HG03045 (cell line): ENCODE results near the gene DENND11.

ENCODE experiments used
- ATAC-seq: cut with Tn5 transposase; IDR thresholded peaks from one replicate; pipeline ENCODE4 v1.9.1; 2021; ENCODE audit warnings: mild to moderate bottlenecking, moderate library complexity; ENCODE audit not compliant: unreplicated experiment

The DENND11 gene, protein sequence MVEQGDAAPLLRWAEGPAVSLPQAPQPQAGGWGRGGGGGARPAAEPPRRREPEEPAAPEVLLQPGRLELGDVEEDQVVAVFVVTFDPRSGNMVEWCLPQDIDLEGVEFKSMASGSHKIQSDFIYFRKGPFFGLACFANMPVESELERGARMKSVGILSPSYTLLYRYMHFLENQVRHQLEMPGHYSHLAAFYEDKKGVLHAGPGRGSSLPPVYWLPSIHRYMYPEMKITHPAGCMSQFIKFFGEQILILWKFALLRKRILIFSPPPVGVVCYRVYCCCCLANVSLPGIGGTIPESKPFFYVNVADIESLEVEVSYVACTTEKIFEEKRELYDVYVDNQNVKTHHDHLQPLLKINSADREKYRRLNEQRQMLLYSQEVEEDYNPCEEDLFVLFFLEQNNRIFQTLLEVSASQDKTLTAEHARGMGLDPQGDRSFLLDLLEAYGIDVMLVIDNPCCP

DNA sequence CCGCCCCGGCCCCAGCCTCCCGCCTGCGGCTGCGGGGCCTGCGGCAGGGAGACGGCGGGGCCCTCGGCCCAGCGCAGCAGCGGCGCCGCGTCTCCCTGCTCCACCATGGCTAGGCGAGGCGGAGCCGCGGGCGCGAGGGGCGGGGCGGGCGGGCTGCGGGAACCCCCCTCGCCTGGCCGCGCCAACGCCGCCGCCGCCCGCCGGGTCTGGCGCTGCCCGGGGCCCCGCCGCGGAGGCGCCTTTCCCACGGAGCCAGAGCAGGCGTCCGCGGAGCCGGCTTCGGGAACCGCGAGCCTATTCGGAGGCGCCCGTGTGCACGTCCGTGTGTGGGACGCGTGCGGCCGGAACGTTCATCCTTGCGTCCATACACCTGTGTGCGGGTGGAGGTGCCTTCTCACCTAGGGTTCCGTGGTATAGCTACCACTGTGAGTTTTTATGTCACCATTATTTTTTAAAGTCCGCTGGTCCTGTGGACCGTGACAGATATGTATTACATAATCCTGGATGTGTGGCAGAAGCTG, at the start of gene DENND11:
Gene DENND11, minus strand, starts transcription at position 120 of the 521 bp plus-strand sequence. Its CDS starts 13 bp downstream, at position 107.
- ATAC-seq = peak; percentile 86

GRCh38 chr7:141748396-141748795, 46.4 kb upstream of the DENND11 start:
- ATAC-seq = no peak

DNA sequence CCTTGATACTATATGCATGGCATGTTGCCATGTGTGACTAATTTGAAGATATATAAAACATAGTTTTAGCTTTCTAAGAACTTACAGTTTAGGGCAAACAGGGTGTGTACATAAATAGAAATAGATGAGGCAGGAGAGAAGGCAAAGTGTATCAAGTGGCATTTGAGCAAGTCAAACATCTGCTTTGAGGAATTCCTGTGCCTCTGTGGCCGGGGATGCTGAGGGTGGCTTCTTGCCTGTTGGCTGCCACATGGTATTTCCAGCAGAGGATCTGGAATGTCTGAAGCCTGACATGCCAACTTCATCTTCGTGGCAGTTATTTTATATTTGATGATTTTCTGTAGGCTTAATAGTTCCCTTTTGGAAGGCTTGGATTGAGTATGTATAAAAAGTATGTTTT, 42.2 kb upstream of the DENND11 start:
- no peak for ATAC-seq

DNA sequence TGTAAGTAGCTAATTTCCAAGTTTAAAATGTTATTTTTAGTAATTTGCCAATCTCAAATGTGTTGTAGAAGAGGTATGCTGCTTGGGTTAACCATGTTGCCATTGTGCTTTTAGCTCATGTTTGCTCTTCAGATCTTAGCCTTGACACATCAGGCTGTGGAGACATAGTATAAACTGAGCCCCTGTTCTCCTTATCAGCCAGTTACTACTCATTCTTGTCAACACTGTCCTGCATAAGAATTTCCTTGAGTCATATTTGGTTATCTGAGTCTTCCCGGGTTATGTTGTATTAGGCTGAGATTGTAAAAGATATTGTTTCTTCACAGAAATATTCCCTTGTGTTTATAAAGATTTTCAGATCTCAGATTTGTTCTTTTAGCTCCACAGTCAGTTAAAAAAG, 40.3 kb upstream of the DENND11 start:
- no peak for ATAC-seq

DNA sequence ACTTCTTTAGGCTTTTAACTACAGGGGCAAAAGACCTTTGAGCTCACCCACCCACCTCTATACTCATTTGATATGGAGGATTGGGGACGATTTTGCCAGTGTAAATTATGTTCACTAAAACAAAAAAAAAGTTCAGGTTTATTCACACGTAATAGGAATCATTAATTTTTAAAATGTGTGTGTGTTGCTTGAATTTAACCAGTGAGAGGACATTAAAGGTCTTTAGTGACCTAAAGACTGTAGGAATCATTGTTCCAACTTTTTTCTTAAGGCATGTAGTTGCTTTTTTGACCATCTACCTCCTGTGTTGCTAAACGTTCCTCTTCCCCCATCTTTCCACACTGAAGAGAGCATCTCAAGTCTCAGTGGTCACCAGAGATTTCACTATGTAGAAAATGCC, 37.3 kb upstream of the DENND11 start:
- no peak for ATAC-seq

DNA sequence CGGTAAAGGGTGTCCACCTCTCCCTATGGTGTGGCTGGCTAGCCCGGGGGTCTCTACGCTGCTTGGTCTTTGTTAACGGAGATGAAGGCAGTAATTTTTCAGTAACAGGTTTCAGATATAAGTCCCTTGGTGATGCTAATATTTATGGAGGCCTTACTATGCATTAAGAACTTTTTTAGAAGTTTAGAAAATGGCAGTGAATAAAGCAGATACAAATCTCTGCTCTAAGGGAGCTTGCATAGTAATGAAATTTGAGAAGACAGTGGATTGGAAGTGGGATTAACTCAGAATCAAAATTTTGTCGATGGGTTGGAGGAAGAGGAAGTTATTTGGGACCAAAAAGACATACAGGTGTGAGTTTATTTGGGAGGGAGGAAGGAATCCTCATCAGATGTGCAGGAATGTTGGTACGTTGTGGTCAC, 36.6 kb upstream of the DENND11 start:
- no peak for ATAC-seq

DNA sequence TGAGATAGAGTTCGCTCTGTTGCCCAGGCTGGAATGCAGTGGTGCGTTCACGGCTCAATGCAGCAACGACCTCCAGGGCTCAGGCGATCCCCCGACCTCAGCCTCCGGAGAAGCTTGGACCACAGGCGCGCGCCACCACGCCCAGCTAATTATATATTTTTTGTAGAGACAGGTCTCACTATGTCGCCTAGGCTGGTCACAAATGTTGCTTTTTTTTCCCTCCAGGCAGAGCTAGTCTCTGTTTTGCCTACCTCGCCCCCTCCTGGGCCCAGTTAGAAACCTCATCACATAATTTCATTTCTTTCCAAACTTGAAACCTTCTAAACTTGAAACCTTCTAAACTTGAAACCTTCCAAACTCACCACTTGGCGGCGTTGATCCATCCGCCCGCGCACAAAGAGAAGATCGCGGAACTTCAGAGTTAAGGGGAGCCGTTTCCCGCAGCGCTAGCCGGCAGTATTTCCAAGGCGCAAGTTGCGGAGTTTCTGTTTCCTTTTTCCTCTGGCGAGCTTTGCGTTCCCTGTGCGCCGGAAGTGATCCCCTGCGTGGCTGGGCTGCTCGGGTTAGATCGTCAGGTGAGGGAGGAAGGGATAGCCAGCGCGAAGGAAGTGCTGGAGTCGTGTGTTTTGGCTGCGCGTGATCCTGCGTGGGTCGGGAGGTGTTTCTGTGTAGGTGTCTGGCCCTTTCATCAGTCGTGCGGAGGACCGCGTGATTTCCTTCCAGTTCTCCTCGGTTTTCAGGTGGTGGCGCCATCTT, 36.0 kb upstream of the DENND11 start, which contains the start of gene SSBP1:
Gene SSBP1, plus strand, starts transcription at position 523 of the 756 bp plus-strand sequence. CDS start 809 bp downstream, outside the sequence.
- ATAC-seq = peak; percentile 95

DNA sequence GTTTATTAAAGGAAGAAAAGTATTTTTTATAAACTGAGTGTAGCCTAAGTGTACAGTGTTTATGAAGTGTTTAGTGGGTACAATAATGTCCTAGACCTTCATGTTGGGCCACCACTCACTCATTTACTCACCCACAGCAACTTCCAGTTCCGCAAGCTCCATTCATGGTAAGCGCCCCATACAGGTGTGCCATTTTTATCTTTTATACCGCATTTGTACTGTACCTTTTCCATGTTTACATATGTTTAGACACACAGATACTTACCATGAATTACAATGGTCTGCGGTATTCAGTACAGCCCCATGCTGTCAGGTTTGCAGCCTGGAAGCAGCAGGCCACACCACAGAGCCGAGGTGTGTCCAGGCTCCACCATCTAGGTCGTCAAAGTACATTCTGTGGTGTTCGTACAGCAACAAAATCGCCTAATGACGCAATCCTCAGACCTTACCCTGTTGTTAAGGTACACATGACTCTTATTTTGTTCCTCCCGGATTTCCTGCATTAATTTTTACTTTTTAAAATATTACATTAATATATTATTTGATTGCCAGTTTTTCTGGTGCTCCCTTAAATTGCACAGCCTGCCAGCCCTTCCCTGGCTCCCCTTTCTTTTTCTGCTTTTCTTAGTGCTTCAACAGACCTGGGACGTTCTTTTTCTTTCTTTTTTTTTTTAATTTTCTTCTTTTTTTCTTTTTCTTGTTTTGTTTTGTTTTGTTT, 35.3 kb upstream of the DENND11 start:
- no peak for ATAC-seq

GRCh38 chr7:141731476-141732149, 29.6 kb upstream of the DENND11 start:
- ATAC-seq = no peak

DNA sequence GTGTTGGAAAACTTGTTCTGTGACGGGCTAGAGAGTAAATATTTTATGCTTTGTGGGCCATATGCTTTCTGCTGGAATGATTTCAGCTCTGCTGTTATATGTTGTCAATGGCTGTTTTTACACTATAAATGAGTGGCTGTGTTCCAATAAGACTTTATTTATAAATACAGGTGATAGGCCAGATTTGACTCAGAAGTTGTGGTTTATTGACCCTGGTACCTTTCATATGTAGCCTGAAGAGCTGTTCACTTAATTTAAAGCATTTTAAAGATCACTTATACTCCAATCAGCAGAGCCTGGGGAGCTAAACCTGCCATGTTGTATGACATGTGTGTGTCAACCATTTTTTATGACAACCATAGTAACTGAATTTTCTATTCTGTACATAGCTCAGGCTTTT, 27.1 kb upstream of the DENND11 start:
- ATAC-seq = no peak

- no peak for ATAC-seq
Observed at GRCh38 chr7:141722529-141722928, 20.6 kb upstream of the DENND11 start.

DNA sequence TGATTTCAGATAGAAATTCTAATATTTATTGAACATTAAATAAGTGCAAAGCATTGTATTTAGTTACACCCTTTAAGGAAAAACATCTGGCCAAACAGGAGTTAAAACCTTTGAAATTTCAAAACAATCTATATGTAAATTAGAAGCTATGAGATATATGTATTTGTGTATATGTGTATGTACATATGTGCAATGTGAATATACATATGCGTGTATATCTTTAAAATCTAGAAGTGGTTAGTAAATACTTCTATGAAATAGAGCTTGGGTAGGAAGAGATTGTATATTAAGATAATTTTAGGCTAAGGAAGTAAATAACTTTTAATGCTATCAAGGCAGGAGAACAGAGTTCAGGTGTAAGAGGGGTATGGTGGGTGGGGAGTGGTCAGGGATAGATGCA, 15.5 kb upstream of the DENND11 start:
- ATAC-seq = no peak

DNA sequence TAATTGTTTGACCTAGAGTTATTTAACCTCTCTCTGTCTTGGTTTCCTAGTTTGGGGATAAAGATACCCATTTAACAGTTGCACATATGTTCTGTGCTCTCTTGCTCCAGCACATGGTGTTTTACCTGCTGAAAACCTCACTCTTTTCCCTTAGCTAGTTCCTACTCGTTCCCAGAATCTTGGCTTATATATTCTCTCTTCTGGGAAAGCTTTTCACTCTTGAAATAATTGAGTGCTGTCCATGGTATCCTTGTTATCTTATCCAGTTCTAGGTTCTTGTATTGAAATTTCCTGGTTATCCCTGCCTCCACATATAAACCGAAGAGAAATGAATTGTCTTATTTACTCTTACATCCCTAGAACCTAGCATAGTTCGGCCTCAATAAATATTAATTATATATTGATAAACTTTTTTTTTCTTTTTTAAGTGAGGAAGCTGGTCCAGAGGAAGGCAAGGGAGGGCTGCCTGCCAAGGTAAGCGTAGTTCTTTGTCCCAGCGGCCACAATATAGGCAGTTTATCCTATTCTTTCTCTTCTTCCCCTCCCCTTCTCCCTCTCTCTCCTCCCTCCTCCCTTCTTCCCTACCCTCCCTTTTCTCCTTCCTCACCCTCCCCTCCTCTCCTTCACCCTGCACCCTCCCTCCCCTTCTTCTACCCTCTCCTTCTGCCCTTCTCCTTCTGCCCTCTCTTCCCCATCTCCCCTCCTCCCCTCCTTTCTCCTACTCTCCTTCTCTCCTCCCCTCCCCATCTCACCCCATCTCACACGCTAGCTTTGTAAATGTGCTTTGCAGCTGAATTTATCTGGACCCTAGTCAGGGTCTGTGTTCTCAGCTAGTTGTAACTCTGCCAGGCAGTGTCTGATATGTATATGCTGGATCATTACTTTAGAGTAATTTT, 14.1 kb upstream of the DENND11 start:
- no peak for ATAC-seq

DNA sequence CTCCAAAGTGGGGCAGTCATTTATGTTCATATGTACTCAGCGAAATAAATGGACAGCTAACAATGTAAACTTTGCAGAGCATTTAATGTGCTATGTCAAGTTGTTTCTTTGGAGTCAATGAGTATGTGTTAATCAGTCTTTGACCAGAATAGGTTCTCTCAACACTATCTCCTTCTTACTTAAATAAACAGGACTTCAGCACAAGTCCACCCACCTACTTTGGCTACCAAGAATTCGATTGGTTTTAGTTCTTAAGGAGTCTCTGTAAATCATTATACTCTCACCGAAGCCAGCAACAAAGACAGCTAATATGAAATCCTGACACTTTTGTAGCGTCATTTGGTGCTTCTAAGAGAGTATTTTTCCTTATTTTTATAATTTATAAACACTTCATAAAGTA, 13.1 kb upstream of the DENND11 start:
- no peak for ATAC-seq

DNA sequence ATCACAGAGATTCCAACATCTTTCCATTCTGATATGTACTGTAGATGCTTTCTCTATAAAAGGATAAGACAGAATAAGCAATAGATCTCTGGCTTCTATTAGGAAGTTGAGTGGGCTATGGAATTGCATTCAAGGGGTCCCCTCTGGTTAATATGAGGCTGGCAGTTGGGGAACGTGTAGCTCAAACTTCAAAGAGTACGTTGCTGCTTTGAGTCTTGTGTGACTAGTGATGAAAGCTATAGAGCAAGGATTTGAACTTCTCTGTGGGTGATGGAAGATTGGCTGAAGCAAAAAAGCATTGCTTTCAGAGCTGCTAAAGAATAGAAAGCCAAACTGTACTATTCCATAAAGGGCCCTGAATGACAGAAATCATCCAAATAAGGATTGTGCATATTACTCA, 12.6 kb upstream of the DENND11 start:
- no peak for ATAC-seq

- no peak for ATAC-seq
Observed at GRCh38 chr7:141713890-141714289, 11.9 kb upstream of the DENND11 start.

DNA sequence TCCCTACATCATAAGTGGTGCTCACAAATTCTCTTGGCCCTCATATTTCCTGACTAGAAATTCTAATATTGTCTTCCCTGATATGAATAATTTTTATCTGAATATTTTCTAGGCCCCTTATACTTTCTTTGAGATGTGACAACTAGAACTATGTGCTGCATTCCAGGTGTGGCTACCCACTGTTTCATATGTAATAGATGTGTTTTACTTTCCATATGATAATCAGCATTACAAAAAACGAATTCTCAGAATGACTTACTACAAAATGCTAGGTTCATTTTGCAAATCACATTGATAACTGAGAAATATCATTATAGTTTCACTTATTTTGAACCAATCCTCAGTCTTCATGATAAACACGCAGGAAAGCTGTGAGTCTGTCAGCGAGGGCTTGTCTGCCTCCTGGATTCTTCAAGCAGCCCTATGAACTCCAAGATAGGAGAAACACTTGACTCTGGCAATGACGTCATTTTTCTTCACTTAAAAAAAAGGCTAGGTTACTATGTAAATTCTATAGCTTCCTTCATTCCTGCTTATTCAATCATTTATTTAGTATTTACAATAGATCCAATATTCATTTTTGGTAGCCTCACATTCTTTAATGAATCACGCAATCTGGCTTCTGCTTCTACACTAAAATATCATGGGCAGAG, 10.8 kb upstream of the DENND11 start:
- no peak for ATAC-seq

- no peak for ATAC-seq
Observed at GRCh38 chr7:141710301-141710700, 8.3 kb upstream of the DENND11 start.

- ATAC-seq = no peak
Observed at GRCh38 chr7:141709749-141710148, 7.8 kb upstream of the DENND11 start.
